Lower leg skin (tissue), 3 donors: ENCODE measurements around the gene RHO.

Experiments
- POLR2A ChIP-seq, 2 donors: fragments of 450-650 bp; IDR thresholded peaks; one replicate each; pipeline ENCODE4 v1.6.1; 2016 to 2017; ENCODE audit warnings: antibody characterized with exemption in 2 of 2, mild to moderate bottlenecking in 1 of 2, moderate library complexity in 1 of 2
- TF ChIP-seq, protein P1 (sequence below), 3 donors: fragments of 450-650 bp; IDR thresholded peaks; one replicate each; pipeline ENCODE4 v1.5.1; 2016; ENCODE audit warnings: antibody characterized with exemption in 3 of 3, mild to moderate bottlenecking in 3 of 3, moderate library complexity in 2 of 3

DNA sequence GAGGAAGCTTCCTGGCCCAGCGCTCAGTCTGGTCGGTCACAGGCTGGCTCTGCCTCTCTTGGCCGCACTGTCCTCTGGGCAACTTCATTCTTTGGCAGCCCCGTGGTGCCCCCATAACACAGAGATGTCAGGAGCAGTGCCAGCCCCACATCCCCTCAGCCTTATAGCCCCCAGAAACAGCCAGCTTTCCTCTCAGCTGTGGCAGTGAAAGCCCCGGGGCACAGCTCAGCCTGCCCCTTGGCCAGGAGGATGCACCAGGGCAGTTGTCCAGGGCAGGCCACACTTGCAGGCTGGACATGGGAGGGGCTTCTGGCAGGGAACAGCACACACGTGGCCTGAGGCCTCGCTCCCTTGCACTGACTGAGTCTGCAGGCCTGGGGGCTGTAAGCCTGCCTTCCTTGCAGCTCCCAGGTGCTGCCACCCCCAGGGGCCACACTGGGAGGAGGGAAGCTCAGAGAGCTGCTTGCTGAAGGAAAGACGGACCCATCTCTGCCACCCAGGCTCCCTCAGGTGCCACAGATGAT, 10.3 kb upstream of the RHO start:
- TF ChIP-seq, protein P1, sequence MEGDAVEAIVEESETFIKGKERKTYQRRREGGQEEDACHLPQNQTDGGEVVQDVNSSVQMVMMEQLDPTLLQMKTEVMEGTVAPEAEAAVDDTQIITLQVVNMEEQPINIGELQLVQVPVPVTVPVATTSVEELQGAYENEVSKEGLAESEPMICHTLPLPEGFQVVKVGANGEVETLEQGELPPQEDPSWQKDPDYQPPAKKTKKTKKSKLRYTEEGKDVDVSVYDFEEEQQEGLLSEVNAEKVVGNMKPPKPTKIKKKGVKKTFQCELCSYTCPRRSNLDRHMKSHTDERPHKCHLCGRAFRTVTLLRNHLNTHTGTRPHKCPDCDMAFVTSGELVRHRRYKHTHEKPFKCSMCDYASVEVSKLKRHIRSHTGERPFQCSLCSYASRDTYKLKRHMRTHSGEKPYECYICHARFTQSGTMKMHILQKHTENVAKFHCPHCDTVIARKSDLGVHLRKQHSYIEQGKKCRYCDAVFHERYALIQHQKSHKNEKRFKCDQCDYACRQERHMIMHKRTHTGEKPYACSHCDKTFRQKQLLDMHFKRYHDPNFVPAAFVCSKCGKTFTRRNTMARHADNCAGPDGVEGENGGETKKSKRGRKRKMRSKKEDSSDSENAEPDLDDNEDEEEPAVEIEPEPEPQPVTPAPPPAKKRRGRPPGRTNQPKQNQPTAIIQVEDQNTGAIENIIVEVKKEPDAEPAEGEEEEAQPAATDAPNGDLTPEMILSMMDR (IDR thresholded peaks at IDR 0.05) = no peak
- no peak for TF ChIP-seq POLR2A (IDR thresholded peaks at IDR 0.05)
